ENCODE results near the gene RALGPS1.

RALGPS1 gene

DNA sequence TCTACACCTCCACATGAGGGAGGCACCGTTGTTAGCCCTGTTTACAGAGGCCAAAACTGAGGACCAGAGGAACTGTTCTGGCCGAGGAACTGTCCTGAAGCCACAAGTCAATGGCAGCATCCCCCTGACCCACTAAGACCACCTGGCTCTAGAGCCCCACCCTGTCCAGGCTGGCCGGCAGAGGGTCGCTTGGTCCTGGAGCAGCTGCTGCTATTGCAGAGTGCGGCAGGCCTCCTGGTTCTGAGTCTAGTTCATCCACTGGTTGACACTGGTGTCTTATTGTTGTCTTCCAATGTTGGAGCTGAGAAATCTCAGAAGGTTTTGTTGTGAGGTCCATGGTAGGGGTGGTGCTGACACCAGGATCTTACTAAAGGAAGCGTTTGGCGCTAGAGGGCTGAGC lies 234.4 kb downstream of the RALGPS1 start:
- no peaks in the 10 kb centered on the region for H3K36me3 ChIP-seq (ENCODE audit: control insufficient read depth in 2 of 2, insufficient read depth in 1 of 2, low read length in 2 of 2)
- H3K4me3 ChIP-seq (ENCODE audit: low read depth, low read length), result no peak overlapping the region
- no peaks in the 10 kb centered on the region for H3K9me3 ChIP-seq (ENCODE audit: control insufficient read depth, insufficient read depth, low read depth, low read length)
- no peaks in the 10 kb centered on the region for H3K4me1 ChIP-seq (ENCODE audit: control insufficient read depth, insufficient read depth, low read length)
- ChIA-PET CTCF (interaction anchor here (1.2 kb wide), 1 partner anchor 184 kb away, joined by 3 read pairs; no protein-coding TSS in a partner anchor), POLR2A (no interaction called here)
- TF ChIP-seq MZF1 (tag by site-specific recombination; IDR thresholded peaks at IDR 0.05; ENCODE audit: borderline replicate concordance) (no peak), REPIN1 (tag by site-specific recombination; IDR thresholded peaks at IDR 0.05; ENCODE audit: low read depth) (no peak), ZNF10 (tag by site-specific recombination; IDR thresholded peaks at IDR 0.05) (no peak), ZBTB48 (tag by site-specific recombination; IDR thresholded peaks at IDR 0.05) (no peak), ZNF248 (tag by site-specific recombination; IDR thresholded peaks at IDR 0.05) (no peak), ZFP37 (tag by site-specific recombination; IDR thresholded peaks at IDR 0.05) (no peak), ZNF112 (tag by site-specific recombination; IDR thresholded peaks at IDR 0.05) (no peak), ZNF223 (tag by site-specific recombination; IDR thresholded peaks at IDR 0.05) (no peak), ZNF561 (tag by site-specific recombination; IDR thresholded peaks at IDR 0.05; ENCODE audit: borderline replicate concordance) (no peak)
- TF ChIP-seq, protein P1, sequence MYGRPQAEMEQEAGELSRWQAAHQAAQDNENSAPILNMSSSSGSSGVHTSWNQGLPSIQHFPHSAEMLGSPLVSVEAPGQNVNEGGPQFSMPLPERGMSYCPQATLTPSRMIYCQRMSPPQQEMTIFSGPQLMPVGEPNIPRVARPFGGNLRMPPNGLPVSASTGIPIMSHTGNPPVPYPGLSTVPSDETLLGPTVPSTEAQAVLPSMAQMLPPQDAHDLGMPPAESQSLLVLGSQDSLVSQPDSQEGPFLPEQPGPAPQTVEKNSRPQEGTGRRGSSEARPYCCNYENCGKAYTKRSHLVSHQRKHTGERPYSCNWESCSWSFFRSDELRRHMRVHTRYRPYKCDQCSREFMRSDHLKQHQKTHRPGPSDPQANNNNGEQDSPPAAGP (tag by site-specific recombination; IDR thresholded peaks at IDR 0.05), result no peak
- TF ChIP-seq, protein P2, sequence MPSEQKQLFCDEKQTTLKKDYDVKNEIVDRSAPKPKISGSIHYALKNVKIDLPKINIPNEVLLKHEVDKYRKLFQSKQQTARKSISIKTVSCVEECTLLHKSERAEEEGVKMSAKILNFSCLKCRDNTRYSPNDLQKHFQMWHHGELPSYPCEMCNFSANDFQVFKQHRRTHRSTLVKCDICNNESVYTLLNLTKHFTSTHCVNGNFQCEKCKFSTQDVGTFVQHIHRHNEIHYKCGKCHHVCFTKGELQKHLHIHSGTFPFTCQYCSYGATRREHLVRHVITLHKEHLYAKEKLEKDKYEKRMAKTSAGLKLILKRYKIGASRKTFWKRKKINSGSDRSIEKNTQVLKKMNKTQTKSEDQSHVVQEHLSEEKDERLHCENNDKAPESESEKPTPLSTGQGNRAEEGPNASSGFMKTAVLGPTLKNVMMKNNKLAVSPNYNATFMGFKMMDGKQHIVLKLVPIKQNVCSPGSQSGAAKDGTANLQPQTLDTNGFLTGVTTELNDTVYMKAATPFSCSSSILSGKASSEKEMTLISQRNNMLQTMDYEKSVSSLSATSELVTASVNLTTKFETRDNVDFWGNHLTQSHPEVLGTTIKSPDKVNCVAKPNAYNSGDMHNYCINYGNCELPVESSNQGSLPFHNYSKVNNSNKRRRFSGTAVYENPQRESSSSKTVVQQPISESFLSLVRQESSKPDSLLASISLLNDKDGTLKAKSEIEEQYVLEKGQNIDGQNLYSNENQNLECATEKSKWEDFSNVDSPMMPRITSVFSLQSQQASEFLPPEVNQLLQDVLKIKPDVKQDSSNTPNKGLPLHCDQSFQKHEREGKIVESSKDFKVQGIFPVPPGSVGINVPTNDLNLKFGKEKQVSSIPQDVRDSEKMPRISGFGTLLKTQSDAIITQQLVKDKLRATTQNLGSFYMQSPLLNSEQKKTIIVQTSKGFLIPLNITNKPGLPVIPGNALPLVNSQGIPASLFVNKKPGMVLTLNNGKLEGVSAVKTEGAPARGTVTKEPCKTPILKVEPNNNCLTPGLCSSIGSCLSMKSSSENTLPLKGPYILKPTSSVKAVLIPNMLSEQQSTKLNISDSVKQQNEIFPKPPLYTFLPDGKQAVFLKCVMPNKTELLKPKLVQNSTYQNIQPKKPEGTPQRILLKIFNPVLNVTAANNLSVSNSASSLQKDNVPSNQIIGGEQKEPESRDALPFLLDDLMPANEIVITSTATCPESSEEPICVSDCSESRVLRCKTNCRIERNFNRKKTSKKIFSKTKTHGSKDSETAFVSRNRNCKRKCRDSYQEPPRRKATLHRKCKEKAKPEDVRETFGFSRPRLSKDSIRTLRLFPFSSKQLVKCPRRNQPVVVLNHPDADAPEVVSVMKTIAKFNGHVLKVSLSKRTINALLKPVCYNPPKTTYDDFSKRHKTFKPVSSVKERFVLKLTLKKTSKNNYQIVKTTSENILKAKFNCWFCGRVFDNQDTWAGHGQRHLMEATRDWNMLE (tag by site-specific recombination; conservative IDR thresholded peaks at IDR 0.05; ENCODE audit: low read depth), result no peak
- TF ChIP-seq, protein P3, sequence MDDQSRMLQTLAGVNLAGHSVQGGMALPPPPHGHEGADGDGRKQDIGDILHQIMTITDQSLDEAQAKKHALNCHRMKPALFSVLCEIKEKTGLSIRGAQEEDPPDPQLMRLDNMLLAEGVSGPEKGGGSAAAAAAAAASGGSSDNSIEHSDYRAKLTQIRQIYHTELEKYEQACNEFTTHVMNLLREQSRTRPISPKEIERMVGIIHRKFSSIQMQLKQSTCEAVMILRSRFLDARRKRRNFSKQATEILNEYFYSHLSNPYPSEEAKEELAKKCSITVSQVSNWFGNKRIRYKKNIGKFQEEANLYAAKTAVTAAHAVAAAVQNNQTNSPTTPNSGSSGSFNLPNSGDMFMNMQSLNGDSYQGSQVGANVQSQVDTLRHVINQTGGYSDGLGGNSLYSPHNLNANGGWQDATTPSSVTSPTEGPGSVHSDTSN (CRISPR knock-in tag; IDR thresholded peaks at IDR 0.05), result no peak
- TF ChIP-seq, protein P4, sequence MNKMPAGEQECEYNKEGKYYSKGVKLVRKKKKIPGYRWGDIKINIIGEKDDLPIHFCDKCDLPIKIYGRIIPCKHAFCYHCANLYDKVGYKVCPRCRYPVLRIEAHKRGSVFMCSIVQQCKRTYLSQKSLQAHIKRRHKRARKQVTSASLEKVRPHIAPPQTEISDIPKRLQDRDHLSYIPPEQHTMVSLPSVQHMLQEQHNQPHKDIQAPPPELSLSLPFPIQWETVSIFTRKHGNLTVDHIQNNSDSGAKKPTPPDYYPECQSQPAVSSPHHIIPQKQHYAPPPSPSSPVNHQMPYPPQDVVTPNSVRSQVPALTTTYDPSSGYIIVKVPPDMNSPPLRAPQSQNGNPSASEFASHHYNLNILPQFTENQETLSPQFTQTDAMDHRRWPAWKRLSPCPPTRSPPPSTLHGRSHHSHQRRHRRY (tag by site-specific recombination; IDR thresholded peaks at IDR 0.05), result no peak
- TF ChIP-seq, protein P5, sequence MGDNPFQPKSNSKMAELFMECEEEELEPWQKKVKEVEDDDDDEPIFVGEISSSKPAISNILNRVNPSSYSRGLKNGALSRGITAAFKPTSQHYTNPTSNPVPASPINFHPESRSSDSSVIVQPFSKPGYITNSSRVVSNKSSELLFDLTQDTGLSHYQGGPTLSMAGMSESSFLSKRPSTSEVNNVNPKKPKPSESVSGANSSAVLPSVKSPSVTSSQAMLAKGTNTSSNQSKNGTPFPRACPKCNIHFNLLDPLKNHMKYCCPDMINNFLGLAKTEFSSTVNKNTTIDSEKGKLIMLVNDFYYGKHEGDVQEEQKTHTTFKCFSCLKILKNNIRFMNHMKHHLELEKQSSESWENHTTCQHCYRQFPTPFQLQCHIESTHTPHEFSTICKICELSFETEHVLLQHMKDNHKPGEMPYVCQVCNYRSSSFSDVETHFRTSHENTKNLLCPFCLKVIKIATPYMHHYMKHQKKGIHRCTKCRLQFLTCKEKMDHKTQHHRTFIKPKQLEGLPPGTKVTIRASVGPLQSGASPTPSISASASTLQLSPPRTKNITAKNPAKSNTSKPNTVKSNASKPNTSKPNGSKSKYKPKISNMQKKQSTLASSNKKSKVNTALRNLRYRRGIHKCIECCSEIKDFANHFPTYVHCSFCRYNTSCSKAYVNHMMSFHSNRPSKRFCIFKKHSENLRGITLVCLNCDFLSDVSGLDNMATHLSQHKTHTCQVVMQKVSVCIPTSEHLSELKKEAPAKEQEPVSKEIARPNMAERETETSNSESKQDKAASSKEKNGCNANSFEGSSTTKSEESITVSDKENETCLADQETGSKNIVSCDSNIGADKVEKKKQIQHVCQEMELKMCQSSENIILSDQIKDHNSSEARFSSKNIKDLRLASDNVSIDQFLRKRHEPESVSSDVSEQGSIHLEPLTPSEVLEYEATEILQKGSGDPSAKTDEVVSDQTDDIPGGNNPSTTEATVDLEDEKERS (tag by site-specific recombination; IDR thresholded peaks at IDR 0.05), result no peak
- TF ChIP-seq, protein P6, sequence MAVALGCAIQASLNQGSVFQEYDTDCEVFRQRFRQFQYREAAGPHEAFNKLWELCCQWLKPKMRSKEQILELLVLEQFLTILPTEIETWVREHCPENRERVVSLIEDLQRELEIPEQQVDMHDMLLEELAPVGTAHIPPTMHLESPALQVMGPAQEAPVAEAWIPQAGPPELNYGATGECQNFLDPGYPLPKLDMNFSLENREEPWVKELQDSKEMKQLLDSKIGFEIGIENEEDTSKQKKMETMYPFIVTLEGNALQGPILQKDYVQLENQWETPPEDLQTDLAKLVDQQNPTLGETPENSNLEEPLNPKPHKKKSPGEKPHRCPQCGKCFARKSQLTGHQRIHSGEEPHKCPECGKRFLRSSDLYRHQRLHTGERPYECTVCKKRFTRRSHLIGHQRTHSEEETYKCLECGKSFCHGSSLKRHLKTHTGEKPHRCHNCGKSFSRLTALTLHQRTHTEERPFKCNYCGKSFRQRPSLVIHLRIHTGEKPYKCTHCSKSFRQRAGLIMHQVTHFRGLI (tag by site-specific recombination; IDR thresholded peaks at IDR 0.05), result no peak
- TF ChIP-seq, protein P7, sequence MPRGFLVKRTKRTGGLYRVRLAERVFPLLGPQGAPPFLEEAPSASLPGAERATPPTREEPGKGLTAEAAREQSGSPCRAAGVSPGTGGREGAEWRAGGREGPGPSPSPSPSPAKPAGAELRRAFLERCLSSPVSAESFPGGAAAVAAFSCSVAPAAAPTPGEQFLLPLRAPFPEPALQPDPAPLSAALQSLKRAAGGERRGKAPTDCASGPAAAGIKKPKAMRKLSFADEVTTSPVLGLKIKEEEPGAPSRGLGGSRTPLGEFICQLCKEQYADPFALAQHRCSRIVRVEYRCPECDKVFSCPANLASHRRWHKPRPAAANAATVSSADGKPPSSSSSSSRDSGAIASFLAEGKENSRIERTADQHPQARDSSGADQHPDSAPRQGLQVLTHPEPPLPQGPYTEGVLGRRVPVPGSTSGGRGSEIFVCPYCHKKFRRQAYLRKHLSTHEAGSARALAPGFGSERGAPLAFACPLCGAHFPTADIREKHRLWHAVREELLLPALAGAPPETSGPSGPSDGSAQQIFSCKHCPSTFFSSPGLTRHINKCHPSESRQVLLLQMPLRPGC (tag by site-specific recombination; IDR thresholded peaks at IDR 0.05), result no peak
- H3K27ac ChIP-seq (ENCODE audit: extremely low read depth, low read depth, low read length), result no peak overlapping the region
